Hippocampal formation (tissue), 2 donors: ENCODE results near the gene USP26.
"Not testable (repeated sequence)": the region's sequence is repeated elsewhere in the genome, so short reads cannot be mapped to it uniquely, and the experiment has no call there.

Source experiments
- DNase-seq, 2 donors: peaks; one replicate each; lab custom pipeline; 2025; lab: John Stamatoyannopoulos, UW

Gene USP26

GRCh38 chrX:133097031-133097430 is at the start of gene USP26:
TSS of gene USP26 (minus strand) at chrX:133097109. CDS start at chrX:133028220, 68,889 bp downstream.
- no peak for DNase-seq

DNA sequence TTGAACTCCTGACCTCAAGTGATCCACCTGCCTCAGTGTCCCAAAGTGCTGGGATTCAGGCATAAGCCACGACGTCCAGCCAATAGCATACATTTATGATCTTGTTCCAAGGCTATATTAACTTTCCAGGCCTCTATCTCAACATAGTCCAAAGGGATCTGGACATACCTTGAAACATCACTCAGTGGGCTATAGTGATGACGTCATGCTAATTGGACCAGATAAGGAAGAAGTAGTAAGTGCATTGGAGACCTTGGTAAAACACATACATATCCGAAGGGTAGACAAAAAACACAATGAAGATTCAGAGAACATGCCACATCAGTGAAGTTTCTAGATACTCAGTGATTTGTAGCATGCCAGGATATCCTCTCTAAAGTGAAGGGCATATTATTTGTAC is 37.4 kb upstream of the USP26 start:
- DNase-seq = no peak

GRCh38 chrX:133120406-133120805 is 23.5 kb upstream of the USP26 start:
- DNase-seq = no peak

DNA sequence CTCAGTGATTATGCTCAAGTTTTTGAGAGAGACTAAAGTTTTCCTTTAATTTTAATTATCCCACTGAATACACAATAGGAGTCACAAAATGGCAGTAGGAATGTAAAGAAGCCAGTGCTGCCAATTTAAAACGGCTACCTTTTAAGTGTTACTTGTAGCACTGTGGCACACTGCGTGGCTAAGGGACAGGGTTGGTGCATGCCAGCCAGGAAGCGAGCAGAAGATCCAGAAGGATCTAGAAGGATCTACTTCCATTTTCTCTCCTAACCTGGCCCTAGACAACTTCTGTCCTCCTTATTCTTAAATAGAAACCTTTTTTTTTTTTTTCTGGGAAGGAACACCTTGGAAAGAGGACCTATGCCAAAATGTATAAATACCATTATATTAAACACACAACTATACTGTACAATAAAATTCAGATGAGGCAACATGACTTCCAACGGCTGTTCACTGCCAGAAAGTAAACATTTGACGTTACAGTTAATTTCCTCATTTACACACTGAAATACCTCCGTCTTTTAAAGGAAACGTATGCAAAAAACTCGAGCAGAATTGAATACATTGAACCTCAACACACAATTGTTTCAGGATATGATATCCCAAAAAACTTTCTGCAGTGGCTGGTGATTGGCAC is 2.7 kb downstream of the USP26 start:
- DNase-seq = no peak

DNA sequence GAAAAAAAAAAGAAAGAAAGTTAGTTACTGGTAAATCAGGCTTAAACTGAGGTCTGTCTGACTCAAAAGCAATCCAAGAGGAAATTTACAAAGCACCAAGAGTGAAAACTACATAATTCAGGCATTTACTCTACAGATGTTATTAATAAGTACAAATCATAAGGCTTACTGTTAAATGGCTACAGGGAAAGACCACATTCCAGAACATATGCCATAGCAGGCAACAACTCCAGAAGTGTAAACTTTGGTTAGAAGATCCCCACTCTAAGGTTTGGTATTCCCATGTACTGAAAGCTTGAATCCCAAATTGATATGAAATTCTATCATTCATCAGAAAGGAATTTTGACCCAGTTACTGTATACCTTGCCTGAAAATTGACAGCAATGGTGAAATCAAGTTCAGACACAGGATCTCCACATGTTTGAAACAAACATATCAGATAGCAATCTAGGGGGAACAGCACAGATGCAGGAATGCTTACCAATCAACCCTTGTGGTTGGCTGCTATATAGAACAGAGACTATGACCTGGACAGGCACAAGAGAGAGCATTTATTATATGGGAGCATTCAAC is 6.6 kb downstream of the USP26 start:
- DNase-seq = no peak

GRCh38 chrX:133089411-133089810 is 7.5 kb downstream of the USP26 start:
- DNase-seq = no peak

DNA sequence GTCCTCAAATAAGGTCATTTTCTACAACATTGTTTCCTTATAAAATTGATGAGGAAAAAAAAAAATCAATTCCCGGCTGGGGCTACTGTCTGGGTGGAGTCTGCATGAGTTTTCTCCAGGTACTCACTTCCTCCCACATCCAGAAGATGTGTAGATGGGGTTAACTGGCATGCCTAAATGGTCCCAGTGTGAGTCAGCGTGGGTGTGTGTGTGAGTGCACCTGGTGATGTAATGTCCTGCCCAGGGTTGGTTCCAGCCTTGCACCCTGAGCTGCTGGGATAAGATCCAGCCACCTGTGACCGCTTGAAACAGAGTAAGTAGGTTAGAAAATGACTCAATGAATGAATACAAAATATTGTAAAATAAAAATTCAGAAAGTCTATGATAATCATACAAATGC is 11.1 kb downstream of the USP26 start:
- DNase-seq = no peak

- not testable (repeated sequence) for DNase-seq
Measured at GRCh38 chrX:133085056-133085455, 11.9 kb downstream of the USP26 start.

DNA sequence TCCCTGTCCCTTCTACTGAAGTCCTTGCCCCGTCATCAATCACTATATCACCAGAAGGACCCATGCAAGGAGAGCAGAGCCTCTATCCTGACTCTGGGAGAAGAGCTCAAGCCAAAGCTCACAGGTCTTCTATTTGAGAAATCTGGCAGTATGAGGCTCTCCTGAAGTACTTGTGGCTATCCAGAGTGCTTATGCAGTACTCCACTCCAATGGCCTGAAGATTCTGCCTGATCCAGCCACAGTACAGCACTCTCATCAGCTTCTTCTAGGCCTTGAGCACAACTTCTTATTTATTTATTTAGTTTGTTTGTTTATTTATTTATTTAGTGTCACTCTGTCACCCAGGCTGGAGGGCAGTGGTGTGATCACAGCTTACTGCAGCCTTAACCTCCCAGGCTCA is 13.0 kb downstream of the USP26 start:
- DNase-seq = no peak

DNA sequence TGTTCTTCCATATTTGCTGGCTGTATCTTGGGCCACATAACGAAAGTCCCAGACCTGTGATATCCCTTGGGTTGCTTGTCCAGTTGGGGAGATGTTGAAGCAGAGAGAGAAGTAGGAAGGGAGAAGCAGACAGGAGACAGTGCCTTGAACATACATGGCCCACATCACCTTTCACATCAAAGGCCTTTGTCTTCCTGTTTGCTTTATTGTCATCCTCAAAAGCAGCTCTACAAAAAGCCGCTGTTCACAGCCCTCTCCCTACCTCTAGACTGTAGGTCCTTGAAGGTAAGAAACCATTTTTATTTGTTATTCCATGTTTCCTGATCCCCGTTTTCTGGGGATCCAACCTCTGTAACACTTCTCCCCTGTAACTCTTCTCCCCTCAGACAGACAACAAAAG is 14.9 kb downstream of the USP26 start:
- DNase-seq = no peak

DNA sequence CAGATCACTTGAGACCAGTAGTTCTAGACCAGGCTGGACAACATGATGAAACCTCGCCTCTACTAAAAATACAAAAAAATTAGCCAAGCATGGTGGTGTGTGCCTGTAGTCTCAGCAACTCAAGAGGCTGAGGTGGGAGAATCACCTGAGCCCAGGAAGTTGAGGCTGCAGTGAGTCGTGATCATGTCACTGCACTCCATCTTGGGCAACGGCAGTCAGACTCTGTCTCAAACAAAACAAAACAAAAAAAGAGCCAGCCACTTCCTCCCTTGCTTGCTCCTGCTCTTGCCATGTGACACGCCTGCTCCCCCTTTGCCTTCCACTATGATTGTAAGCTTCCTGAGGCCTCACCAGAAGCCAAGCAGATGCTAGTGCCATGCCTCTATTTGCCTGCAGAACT is 19.1 kb downstream of the USP26 start:
- not testable (repeated sequence) for DNase-seq

DNA sequence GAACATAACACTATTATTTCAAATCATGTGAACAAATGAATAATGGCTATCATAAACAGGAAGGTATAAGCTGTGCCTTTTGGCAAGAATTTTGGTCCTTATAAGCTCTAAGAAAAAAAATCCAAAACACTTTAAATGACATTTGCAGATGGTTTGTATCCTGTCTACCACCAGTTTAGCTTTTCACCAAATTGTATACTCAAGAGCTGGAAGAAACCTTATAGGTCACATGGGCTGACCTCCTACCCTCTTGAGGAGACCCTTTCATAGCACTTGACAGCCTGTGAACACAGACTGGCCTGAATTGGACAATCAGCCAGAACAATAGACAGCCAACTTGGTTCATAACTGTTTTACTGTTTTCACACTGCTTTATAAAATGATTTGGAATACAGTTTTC is 24.3 kb downstream of the USP26 start:
- DNase-seq = no peak

GRCh38 chrX:133068461-133068860 is 28.4 kb downstream of the USP26 start:
- no peak for DNase-seq

DNA sequence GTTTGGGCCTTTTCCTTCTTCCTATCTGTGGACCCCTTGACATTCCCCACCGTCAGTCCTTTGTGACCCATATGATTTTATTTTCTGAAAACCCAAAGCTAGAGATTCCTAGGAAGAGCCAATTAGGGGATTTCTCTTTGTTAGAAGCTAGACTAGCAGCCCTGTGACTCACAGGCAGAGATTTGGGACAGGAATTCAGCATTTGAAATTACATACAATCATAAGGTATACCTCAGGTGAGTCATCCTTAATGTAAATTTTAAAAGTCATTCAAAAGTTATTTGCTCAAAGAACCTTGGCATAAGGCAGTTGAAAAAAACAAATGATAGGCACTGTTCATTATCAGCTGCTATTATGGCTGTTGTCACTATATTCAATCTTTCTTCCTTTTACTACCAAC is 40.6 kb downstream of the USP26 start:
- DNase-seq = no peak

DNA sequence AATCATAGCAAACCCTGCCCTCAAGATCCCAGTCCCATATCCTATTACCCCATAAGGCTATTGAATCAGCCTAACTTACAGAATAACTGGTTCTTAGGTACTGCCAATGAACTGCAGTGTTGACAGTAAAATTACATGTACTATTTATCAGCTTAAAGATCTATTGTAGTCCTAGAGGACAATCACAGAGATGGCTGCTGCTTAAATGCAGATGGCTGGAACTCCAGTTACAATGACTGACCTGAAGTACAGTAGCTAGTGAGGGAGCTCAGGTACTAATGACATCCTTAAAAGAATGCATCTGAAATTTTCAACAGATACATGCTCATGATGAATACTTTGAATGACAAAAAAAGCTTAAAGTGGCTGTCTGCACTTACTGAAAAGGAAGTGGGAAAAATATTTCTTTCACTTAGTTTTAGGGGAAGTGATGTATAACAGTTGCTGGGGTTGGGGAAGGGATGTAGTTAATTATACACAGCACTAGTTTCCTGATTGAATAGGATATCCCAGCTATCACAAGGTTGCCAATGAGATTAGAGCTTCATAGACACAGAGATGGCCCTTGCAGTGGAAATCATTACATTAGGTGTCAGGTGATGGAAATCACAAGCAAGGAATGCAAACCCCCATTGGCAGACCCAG is 42.0 kb downstream of the USP26 start:
- DNase-seq = no peak

DNA sequence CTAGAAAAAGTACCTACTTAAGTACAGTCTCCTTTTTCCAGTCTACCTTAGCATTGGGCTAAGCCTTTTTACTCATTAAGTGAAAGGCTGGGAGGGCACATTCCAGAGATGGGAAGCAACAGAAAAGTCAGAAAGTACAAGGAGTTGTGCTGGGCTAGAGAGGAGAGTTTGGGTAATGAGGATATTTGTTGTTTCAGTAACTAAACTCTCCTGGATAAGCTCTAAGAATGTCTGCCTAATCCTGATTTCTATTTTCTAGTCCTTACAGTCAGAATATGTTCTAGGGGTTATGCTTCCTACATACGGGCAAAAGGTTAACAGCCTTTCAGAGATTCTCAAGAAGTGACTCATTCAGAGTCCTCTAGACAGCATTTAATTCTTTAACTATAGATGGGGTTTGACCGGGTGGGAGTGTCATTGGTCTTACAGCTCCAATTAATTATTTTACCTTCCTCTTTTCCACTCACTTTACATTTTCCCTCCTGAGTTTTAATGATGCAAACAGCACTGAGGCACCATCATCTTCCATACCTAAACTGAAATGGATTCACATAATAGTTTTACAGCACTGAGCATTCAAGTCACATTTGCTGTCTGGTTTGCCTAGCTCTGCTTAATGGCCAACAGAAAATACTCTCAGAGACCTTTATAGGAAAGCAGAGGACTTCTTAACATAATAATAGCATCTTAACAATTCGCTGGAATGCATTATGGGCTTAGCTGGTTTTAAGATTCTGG is 42.9 kb downstream of the USP26 start:
- no peak for DNase-seq

DNA sequence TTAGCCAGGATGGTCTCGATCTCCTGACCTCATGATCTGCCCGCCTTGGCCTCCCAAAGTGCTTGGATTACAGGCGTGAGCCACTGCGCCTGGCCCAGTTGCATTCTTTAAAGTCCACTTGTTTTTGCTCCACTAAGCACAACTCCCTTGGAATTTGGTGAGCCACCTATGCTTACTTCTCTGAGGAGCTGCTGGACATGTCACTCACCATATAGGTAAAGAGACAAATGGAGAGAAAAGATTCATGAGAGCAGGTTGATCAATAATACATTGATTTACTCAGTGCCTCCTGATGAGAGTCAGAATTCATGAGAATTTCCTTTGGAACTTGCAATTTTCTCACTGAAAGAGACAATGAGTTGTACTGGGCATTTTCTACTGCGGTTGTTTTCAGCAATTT is 48.2 kb downstream of the USP26 start:
- DNase-seq = no peak

- DNase-seq = no peak
Measured at GRCh38 chrX:133046601-133047000, 50.3 kb downstream of the USP26 start.

DNA sequence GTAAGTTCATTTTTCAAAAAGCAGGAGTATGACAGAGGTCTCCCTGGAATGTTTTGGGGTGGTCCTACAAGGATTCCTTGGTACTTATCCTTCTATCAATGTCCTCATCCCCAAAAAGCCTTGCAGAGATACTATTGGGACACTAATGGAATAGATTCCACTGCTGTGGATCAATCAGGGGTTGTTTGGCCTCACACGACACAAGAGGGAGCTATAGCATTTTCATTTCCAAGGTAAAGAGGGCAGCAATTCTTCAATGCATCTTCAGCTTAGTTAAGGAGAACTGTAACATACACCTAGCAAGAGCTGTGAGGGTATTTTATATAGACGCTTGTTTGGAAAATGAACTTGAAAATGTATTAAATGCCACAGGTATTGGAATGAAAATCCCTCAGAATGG is 50.9 kb downstream of the USP26 start:
- no peak for DNase-seq

- not testable (repeated sequence) for DNase-seq
Measured at GRCh38 chrX:133044145-133044786, 52.6 kb downstream of the USP26 start.

- no peak for DNase-seq
Measured at GRCh38 chrX:133042260-133042659, 54.6 kb downstream of the USP26 start.

DNA sequence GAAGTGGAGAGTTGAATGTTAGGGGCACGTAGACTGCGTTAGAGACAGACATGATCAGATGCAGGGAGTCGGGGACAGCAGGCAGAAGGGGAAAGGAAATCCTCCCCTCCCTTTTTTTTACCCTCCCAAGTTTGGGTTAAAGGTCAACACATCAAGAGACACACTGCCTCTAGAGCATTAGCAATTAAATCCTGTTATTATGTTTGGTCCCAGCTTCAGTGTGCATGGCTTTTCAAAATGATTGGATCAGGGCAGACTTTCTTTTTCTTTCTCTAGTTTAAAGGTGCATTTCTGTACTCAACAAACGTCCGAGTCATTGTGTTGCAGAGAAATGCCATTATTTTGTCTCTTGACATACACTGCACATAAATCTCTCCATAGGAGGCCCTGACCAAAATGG is 63.9 kb downstream of the USP26 start:
- no peak for DNase-seq
